Right forelimb (tissue), 1 donor: ENCODE measurements around the gene ZNF428.
"Not testable (repeated sequence)": the region's sequence is repeated elsewhere in the genome, so short reads cannot be mapped to it uniquely, and the experiment has no call there.

Source experiments
- DNase-seq: peaks from one replicate; pipeline ENCODE4 v3.0.0-alpha.2; 2018

The ZNF428 gene

DNA sequence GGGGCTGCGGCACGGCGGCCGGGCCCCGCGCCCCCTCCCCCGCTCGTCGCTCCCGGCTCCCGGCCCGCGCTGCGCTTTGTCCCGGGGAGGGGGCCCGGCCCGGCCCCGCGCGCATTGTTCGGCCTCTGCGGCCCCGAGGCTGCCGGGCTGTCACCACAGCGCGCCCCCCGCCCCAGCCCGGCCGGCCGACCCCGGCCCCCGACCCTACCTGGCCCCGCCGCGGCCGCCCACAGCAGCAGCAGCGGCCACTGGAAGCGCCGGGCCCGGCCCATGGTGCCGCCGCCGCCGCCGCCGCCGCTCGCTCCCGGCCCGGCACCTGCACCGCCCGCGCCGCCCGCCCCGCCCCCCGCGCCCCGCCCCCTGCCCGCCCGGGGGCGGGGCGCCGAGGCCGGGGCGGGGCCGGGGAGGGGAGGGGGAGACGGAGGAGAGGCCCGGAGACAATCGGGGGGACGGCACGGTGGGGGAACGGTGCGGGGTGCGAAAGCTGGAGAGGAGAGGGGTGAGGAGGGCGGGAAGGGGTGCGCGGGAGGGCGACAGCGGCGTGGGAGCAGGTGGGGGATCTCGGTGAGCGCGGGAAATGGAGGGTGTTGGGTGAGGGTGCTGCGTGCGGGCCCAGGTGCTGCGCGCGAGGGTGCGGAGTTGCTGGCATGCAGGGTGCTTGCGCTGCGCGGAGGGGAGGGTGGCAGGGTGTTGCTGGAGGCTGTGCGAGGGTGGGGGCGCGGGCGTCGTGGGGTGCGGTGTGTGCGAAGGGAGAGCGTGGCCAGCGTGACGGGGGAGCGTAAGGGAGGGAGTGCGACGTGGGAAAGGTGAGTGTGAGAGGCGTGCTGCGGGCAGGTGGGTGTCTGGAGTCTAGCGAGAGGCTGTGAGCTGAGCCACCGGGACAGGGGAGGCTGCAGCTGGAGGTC lies 20.3 kb upstream of the ZNF428 start, which contains the start of gene CADM4:
Gene CADM4, minus strand, starts transcription at position 332 of the 905 bp plus-strand sequence. Its CDS starts 60 bp downstream, at position 272.
- peak; percentile 57 for DNase-seq

DNA sequence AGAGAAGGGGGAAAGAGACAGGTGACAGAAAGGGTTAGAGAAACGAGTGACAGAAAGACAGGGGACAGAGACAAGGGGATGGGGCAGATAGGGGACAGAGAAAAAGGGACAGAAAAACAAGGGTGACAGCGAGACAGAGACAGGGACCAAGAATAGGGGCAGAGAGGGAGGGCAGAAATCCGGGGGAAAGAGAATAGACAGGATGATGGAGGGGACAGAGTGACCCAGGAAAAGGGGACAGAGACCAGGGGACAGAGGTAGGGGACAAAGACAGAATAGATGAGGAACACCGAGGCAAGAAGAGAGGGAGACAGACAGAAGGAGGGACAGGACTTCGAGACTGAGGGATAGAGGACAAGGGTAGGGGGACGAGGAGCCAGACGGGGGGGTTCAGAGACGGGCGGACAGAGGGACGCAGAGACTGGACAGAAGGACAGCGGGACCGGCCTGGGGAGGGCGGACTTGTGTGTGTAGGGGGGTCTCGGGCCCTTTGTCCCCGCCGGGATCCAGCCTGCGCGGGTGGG lies 19.6 kb upstream of the ZNF428 start:
- DNase-seq, result no peak

DNA sequence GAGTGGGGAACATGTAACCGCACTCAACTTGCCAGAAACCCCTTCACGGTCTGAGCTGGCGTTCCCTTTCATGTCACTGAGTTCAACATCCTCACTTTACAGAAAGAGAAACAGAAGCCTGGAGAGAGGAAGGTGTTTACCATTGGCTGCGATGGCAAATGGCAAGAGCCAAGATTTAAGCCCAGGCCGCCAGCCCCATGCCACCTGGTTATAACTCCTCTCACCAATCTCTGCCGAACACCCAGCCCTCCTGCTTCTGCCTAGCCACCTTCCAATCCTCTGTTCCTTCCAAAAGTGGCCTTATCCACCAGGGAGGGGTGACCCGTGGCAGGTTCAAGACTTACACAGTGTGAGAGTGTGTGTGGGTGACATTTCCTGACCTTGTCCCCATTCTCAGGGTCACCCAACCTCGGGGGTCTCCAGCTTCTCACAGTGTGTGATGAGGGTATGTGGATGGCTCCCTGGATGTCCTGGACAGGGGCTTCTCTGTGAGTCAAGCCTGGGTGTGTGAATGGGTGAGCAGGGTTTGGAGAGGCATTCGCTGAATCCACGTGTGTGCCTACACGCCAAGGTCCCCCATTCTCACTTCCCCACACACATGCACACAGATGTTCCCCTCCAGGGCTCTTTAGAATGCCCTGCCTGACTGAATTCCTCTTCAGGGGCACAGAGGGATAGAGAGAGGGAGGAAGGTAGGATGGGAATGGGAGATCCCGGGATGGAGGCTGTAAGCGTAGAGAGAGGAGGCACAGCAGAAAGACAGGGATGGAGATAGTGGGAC lies 19.0 kb upstream of the ZNF428 start:
- no peak for DNase-seq

DNA sequence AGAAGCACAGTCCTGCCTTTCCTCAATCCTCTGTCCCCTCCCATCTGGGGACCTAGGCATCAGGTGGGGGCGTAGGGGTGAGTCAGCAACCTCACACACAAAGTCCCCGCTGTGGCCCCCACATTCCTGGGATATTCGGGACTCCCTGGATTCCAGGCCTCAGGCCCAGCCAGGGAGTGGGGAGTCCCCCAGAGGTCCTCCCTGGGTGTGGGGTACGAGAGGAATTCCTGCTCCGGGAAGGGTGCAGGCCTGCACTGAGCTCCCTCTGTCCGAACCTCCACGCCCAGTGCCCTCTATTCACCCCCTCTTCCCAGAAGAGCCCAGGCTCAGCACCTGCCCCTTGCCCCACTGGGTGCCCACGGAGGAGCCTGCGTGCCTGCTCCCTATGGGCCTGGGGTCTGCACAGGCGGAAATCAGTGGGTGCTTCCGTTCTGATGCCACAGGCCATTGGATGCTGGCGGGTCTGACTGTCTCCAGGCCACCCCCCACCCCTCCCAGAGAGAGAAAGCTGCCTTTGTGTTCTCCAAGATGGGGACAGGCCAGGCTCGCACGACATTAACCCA lies 16.8 kb upstream of the ZNF428 start:
- DNase-seq, result no peak

DNA sequence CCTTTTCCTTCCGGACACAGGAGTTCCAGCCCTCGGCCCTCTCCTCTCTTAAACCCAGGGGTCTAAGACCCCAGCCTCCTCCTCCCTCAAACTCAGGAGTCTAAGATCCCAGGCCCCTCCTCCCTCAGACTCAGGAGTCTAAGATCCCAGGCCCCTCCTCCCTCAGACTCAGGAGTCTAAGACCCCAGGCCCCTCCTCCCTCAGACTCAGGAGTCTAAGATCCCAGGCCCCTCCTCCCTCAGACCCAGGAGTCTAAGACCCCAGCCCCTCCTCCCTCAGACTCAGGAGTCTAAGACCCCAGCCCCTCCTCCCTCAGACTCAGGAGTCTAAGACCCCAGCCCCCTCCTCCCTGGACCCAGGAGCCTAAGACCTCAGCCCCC lies 16.1 kb upstream of the ZNF428 start:
- DNase-seq, result not testable (repeated sequence)

DNA sequence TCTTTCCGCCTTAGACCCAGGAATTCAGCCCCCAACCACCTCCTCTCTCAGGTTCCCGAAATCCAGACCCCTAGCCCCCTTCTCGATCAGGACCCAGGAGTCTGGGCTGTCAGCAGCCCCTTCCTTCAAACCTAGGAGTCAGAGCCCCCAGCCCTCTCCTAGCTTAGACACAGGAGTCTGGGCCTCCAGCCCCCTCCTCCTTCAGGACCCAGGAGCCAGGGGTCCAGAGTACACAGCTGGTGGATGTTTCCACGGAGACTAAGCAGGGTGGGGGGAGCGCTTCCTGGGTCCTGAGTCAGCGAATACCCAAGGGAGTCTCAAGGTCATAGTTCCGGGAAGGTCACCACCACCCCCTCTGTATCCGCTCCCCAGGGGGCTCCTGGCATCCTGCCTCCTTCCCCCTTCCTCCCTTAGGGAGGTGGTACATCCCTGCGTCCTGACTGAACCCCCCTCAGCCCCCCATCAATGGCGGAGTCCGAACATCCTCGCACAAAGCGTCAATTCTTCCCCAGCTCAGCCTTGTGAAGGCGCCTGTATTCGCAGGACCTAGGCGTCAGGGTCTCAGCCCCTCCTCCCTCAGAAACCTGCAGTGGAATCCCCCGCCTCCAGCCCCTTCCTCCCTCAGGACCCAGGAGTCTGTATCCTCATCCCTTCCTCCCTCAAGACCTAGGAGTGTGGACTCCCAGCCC lies 15.6 kb upstream of the ZNF428 start:
- no peak for DNase-seq

DNA sequence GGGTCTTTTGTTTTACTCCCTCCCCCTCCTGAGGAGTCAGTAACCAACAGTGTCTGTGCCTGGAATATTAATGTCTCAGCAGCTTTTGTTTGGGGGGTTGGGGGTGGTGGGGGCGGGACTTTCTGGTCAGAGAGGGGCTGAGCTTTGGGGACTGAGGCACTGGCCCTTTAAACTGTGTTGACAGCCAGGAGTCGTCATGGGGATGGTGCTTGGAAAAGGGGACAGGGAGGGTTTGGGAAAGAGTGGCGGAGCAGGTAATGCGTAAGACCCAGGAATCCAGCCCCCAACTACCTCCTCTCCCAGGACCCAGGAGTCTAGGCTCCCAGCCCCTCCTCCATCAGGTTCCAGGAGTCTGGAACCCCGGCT lies 15.1 kb upstream of the ZNF428 start:
- DNase-seq, result no peak

DNA sequence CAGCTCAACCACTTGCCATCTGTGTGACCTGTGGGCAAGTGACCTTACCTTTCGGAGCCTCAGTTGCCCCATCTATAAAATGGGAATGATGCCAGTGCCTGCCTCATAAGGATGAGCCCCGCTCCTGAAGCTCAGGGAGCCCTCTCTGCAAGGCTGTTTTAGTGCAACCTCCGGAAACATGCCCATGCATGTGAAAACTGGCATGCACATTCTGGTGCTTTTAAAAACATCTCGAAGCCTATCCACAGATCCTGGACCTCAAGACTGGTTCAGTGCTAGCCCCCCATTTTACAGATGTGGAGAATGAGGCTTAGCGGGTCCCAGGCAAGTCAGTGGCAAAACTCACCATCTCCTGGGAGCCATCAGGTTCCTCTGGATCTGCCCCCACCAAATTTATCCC lies 14.6 kb upstream of the ZNF428 start:
- DNase-seq, result no peak

DNA sequence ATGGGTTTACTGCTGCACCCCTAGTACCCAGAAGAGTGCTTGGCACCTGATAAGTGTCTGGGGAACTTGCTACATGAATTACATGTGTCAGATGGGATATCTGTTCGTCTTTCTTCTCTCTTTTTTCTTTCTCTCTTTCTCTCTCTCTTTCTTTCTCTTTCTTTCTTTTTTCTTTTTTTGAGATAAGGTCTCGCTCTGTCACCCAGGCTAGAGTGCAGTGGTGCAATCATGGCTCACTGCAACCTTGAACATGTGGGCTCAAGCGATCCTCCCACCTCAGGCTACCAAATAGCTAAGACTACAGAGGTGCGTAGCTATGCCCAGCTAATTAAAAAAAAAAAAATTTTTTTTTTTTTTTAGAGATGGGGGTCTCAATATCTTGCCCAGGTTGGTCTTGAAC lies 14.1 kb upstream of the ZNF428 start:
- DNase-seq, result no peak

DNA sequence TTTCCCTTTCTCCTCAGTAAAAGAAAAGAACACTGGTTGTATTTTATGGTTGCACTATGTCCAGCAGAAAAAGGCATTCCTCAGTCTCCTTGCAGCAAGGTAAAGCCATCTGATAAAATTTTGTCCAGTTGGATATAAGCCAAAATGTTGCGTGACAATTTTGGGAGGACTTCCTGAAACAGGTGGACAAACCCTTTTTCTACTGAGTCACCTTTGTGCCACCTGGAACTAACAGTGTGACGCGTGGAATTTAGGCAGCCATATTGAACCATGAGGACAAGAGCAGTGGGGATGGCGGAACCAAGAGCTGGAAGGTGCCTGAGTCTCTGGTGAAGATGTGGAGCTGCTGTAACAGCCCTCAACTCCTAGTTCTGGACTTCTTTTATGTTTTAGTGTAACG lies 12.1 kb upstream of the ZNF428 start:
- DNase-seq, result no peak

DNA sequence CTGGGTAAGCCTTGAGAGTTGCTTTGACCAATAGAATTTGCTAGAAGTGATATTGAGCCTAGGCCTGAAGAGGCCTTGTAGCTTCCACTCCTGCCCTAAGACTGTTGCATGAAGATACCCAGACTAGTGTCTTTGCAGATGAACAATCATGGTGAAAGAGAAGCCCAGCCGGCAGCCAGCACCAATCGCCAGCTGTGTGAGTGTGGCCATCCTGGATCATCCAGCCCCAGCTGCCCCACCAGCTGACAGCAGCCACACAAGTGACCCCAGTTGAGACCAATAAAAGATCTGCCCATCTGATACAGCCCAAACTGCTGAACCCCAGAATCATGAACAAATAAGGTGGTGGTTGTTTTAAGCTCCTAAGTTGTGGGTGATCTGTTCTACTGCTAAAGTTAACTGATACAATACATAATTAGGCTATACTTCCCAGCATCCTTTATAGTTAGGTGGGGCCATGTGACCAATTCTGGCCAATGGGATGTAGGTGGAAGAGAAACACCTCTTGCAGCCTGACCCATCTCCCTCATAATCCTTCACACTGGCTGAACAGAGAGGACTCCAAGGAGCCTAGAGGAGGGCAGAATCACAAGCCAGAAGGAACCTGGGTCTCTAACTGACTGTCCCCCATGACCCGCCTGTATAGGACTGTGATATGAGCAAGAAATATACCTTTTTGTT lies 9.4 kb upstream of the ZNF428 start:
- DNase-seq, result no peak

DNA sequence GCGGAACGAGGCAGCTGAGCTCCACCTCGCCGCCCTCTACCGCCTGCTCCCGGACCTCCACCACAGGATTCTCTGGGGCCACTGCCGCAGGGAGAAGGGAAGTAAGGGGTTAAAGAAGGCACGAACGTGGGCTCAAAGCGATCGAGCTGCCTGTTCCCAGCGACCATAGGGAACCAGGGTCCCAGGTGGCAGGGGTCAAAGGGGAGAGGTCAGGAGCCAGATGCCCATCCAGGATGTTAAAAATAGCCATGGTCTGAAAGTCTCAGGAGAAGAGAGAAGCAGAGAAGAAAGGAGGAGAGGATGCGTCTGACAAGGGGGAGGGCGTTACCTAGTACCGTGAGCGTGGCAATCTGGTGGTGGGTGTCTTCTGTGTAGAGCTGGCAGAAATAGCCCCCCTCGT lies 7.4 kb upstream of the ZNF428 start:
- no peak for DNase-seq

DNA sequence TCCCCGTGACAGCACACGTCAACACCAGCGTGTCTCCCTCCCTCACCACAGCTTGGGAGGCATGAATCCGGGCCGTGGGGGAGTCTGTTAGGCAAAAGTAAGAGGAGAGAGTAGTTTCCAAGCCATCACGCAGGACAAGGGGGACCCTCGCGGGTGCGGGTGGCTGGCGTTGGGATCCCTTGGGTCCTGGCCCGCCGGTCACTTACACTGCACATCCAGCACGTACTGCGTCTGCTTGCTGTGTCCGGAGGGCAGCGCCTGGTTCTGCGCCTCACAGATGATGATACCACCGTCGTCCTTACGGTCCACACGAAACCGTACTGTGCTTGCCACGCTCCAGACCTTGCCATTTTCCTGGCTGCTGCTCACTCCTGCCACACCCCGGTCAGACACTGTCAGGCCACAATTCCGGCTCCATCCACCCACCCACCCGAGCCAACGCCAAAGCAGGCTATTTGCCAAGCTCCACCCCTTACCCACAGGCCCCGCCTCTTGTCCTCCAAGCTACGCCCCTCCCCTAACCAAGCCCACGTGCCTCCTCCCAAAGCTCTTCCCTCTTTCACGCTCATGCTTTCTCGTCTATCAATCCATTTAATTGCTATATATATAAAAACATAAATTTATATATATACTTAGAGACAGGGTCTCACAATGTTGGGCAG lies 6.6 kb upstream of the ZNF428 start:
- DNase-seq, result no peak

DNA sequence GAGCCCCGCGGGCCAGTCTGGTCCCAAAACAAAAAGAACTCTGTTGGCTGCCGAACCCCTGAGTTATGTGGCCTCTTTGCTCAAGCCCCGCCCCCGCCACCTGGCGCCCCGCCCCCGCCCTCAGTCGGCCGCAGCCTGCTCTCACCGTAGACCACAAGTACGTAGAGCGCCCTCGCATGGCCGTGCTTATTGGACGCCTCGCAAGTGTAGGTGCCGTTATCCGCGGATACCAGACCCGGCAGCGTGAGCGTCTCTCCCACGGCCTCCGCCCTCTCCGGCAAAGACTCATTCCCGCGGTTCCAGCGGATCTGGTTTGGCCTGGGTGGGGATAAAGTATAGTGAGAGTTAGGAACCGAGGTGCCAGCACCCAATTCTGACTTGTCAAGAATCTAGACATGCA lies 5.5 kb upstream of the ZNF428 start:
- no peak for DNase-seq

DNA sequence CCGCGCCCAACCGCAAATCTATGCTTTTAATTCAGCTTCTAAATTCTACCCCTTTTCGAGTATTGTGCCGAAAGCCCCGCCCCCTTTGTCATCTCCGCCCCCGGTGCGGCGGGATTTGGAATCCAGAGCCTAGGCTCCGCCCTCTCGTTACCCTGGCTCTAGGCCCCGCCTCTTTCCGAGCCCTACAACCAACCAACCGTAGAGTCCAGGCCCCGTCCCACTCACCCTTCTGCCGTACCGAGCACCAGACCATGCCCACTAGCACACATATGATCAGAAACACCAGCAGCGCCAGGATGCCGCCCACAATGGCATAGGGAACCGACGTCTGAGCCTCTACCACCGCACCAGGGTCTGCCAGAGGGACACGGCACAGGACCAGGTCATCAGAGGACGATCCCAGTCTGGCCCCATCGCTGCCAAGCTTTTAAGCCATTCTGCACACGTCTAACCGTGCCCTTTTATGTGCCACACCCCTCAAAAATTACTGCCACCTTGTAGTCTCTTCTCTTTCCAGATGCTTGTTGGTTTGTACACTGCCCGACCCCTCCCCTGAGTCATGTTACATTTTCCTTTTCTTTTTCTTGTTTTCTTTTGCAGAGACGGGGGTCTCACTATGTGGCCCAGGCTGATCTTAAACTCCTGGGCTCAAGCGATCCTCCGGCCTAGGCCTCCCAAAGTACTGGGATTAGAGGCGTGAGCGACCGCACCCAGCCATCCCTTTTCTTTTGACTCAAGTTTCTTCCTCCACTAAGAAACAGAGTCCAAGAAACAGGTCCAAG lies 4.7 kb upstream of the ZNF428 start:
- DNase-seq, result no peak

DNA sequence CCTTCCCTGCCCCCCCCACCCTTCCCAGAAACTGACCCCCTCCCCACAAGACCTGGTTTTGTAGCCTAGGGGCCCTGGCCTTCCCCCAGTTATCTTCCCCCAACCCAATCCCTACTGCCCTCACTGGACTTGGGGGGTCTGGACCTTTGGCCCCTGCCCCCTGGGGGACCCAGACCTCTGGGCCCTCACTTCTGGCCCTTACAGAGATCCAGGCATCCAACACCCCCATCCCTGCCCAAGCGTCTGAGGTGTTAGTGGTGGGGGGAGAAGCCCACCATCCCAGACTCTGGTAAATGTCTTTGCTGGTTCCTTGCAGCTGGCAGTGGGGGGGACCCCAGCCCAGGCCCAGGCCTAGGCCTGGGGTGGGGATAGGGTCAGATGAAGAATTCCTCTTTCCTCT lies 3.5 kb upstream of the ZNF428 start:
- DNase-seq, result no peak

DNA sequence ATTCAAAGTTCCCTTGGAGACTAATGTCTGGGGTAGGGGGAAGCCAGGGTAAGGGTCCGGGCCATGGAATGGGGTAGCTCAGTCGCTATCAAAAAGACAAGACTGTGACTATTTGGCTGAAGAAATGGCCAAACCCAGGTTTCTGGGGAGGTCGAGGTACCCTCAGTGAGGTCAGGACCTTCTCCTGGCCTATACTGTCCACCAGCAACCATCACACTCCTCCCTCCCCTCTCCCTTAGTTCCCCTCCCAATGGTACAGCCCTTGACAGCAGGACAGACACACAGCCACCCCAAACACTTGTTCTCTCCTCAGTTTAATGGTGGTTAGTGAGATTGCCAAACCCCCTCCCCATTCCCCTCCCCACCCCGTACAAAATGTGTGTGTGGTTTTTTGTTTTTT lies 2.6 kb upstream of the ZNF428 start:
- DNase-seq, result no peak

DNA sequence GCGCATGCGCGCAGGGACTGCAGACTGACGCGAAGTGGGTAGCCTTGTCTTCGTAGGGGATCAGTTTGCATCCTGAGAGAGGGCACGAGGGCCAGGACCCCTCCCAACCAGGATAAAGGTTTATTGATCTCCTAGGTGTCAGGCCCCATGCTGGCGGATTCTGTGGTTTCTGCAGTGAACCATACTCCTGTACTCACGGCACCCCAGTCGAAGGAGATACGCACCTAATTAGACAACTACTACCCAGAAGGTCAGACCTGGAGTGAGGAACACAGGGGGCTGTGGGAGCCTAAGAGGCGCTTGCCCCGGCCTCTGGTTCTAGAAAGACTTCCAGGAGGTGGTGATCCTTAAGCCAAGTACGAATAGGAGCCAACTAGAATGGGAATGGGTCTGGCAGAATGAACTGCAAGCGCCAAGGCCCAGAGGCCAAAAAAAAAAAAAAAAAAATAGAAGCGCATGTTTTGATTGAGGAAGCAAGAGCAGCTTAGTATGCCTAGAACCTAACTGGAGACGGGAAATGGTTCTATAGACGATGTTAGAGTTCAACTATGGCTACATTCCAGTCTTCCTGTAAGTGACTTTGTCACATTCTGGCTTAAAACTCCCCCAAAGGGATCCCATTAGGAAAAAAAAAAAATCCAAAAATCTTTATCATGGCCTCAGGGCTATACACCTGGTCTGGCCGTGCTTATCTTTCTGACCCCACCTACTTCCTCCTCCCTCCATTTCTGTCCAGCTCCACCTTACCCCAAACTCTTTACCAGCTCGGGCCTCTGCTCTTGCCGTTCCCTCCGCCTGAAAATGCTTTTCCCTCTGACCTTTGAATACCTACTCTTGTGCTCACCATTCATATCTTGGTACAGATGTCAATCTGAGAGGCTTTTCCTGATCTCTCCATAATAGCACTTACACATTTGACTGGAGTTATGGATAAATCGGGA lies 902 bp upstream of the ZNF428 start:
- no peak for DNase-seq

DNA sequence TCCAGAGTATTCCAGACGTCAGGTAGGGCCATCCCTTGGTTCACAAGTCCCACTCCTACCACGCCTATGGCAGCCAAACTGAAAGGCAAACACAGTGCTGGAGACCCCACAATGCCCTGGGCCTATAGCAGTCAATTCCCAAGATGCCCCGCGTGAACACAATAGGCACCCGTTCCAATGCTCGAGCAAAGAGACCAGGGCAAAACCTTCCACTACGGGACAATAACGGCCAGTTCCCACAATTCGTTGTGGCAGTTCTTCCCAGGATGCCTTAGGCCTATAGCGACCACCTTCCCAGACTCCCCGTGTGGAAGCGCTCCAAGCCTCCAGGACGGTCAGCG lies 538 bp downstream of the ZNF428 start:
- DNase-seq, result no peak

DNA sequence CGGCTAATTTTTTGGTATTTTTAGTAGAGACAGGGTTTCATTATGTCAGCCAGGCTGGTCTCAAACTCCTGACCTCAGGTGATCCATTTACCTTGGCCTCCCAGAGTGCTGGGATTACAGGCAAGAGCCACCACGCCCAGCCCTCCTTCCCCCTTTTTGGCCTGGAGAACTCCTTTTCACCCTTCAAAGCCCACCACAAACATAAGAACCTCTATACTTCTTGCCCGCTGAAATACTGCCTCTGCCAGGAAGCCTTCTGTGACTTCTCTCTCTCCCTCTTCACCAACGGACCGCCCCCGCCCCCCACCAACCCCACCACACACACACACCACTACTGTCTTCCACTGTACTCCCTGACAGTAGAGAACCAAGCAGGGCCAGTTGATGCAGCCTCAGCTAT lies 2.5 kb downstream of the ZNF428 start:
- no peak for DNase-seq
